ENCODE results near the gene LRRC4C.

The LRRC4C gene

DNA sequence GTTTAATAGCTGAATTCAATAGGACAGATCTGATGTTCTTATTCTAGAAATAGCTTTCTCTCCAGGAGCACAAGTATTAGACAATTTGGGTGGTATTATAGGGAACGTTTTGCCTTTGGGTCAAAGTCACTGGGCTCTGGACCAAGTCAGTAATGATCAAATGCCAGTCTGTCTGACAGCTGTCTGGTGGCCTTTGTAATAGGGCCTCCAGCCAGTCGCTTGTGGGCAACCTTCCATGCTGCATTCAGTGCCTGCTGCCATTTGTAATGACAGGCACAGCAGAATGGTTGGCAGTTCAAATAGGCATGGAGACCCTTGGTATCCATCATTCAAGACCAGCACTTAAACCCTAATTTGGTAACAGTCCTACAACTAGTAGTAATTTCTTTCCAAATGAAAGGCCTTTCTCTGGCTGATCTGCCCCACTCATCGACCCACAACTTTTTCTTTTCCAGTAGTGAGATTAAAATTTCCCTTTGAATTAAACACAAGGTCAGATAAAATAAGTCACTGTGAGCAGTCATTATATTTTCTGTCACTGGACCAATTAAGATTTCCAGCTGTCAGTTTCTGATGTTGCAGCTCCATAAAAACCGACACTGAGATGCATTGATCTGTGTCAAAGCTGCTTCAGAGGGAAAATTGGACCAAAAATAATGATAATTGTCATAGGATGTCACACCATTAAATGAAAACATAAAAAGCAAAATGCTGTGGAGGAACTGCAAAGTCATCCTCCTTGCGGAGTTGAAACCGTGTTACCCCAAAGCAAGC, 1038.1 kb downstream of the LRRC4C start:
- DNase-seq, result no peak

GRCh38 chr11:40417627-40418026, 1041.8 kb downstream of the LRRC4C start:
- no peak for DNase-seq

GRCh38 chr11:40407355-40407754, 1052.1 kb downstream of the LRRC4C start:
- DNase-seq, result no peak

DNA sequence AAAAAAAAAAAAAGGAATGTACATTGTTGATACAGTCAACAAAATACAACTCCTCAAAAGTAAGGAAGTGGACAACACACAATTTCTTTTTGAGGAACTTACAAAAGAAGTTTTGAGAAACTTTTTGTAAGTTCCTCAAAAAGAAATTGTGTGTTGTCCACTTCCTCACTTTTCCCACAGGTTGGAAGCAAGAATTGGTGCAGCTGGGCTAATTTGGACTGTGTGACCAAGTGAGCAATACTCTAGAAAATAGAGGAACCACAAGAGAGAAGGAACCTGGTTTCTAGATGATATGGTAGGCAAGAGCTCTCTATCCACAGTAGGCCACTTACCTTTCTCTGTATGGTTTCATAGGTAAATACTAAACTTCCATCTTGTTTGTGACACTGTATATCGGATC, 1053.8 kb downstream of the LRRC4C start:
- no peak for DNase-seq

- no peak for DNase-seq
Measured at GRCh38 chr11:40403321-40403720, 1056.1 kb downstream of the LRRC4C start.

GRCh38 chr11:40401132-40401853, 1058.2 kb downstream of the LRRC4C start:
- peak; percentile 3 to 5 for DNase-seq

GRCh38 chr11:40397141-40397540, 1062.3 kb downstream of the LRRC4C start:
- DNase-seq, result no peak

- no peak for DNase-seq
Measured at GRCh38 chr11:40393511-40393910, 1065.9 kb downstream of the LRRC4C start.

- peak; percentile 10 to 29 for DNase-seq
Measured at GRCh38 chr11:40391679-40392078, 1067.8 kb downstream of the LRRC4C start.

DNA sequence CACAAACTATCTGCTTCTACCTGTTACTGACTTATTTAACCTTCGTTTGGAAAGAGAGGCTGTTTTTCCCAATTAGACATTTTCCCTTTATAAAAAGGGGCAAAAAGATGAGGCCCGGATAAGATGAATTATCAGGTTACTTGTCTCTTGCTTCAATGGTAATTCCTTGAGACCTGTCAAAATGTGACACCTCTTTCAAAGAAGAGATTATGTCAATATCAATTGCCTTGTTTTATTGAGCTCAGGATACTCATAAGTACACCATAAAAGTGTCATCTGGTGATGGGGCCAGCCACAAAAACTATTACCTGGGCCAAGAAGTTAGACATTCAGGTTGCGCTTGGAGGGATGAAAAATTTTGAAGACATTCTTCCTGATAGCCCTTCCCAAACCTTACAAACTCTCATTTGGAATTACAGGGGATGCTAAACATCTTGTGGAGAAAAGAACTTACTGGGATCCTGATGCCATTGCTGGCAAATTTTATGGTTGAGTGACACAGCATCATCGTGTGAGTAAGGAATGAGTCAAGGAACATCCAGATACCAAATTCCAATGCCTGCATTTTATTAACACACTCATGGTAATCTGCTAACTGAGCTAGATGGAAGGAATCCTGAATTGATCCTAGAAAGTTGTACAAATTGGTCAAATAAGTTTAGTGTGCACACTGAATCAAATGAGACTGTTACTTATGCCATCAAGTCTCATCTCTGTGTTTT, 1071.2 kb downstream of the LRRC4C start:
- no peak for DNase-seq

DNA sequence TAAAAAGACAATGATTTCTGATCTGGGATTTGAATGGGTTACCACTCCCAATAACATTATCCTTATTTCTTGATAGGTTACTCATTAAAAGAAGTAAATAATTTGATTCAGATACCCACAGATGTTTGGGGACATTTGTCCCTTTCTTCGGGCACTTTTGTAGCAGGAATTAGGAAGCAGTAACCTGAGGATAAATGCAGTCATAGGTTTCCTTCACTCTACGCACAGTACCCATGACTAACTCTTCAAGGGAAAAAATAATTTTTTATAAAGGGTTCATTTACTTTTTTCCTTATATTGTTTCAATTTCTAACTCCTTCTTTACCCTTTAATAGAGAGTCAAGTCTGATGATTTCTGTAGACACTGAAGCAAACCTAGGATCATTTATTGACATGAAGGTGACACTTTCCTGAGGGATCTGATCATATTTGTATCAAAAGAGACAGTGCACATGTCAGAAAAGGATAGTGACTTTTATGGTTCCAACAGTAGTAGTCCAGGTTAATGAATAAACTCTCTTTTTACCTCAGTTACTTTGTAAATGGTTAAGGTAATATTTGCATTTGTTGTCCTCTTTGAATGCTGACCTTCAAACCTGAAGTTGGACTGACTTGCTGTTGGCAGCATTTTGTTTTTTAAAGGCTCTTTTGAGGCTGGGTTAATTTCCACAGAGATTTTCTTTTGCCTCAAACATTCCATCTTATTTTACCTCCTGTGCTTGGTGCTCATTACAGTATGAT, 1072.0 kb downstream of the LRRC4C start:
- no peak for DNase-seq

DNA sequence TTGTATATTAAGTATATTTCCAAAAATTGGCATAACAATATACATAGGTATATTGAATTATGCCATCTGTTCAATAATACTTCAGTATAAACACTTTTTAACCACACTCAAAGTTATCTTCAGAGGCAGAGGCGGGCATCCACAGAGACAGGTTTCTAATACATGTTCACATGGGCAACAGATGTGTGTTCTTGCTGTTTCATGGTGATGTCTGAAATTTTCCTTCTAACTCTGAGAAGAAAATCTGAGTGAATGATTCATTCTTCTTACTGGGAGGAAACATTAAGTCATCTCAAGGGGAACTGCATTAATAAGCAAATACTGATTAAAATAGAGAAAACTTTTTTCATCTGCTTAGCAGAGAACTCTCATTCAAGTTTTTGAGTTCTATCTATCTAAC, 1074.5 kb downstream of the LRRC4C start:
- no peak for DNase-seq

- DNase-seq, result no peak
Measured at GRCh38 chr11:40381481-40381880, 1078.0 kb downstream of the LRRC4C start.

DNA sequence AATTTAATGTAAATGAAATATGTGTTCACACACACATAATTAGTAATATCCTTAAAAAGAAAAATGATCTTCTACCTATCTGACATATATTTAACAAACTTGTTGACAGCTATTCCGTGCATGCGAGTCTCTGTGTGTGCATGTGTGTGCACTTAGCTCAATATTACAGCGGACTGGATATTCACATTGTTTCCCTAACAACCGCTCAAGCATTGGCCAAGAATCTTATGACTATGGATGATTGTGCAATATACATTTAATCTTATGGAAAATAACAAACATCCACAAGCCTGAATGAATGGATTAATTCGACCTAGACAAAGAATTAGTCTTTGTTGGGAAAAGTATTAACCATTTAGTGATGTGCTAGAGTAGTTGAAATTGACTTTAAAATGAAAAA, 1078.6 kb downstream of the LRRC4C start:
- no peak for DNase-seq

DNA sequence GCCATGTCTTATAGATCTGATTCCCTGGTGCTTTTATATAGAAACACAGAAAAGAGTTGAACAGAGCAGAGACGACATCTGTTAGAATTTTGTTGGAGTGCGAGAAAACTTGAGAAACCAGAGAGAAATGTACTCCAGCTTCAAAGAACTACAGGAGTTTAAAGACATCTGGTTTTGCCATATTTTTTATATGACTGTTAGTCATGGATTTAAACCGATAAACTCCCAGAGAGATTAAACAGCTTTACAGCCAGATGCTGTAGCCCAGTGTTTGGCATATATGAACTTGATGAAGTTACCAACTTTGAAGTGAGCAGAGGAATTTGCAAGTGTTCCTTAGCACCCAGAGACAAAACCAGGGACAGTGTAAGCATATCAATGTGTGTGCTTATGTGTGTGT, 1083.1 kb downstream of the LRRC4C start:
- no peak for DNase-seq

- no peak for DNase-seq
Measured at GRCh38 chr11:40370821-40371616, 1088.4 kb downstream of the LRRC4C start.

GRCh38 chr11:40360206-40360798, 1099.2 kb downstream of the LRRC4C start:
- no peak for DNase-seq

DNA sequence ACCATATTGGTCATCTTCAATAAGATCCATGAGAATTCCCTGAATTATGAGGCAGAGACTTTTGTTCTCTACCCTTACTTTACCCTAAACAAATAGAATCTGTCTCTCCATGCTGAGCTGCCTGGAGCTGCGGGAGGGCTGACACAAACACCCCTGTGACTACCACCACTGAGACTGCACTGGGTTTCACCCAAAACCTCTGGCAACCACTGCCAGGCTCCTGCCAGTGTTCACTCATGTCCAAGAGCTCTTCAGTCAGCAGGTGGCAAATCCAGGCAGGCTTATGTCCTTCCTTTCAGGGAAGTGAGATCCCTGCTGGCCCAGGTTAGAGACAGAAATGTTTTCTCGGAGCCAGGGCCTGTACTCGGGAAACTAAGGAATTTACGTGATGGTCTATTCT, 1105.3 kb downstream of the LRRC4C start:
- DNase-seq, result no peak

GRCh38 chr11:40340911-40341310, 1118.5 kb downstream of the LRRC4C start:
- DNase-seq, result no peak

- no peak for DNase-seq
Measured at GRCh38 chr11:40338739-40339138, 1120.7 kb downstream of the LRRC4C start.

DNA sequence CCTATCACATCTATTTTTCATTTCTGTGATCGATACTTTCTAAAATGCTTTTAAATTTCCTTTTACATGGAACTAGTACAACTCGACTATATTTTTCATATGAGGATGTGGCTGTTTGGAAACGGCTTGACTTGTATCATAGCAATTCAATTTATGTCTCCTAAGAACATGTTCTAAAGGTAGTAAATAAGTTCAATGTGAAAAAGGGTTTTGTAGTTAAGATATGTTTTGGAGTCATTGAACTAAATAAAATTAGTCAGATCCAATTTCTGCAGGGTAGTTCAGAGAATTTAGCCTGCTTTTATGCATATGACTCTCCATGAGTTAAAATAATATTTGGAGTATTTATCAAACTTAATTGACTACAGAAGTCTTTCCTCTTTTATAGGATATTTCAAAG, 1121.4 kb downstream of the LRRC4C start:
- no peak for DNase-seq

GRCh38 chr11:40337118-40337517, 1122.3 kb downstream of the LRRC4C start:
- DNase-seq, result no peak

All from NCI-H1930 (cell line).